Suppressor macrophage treated with lipopolysaccharide for 1 hour (primary cell): ENCODE results near the gene IMMP2L.

Experiments used
- DNase-seq, 3 donors: peaks; one replicate each; pipeline ENCODE4 v3.0.0-alpha.2; 2020 to 2022

IMMP2L gene

DNA sequence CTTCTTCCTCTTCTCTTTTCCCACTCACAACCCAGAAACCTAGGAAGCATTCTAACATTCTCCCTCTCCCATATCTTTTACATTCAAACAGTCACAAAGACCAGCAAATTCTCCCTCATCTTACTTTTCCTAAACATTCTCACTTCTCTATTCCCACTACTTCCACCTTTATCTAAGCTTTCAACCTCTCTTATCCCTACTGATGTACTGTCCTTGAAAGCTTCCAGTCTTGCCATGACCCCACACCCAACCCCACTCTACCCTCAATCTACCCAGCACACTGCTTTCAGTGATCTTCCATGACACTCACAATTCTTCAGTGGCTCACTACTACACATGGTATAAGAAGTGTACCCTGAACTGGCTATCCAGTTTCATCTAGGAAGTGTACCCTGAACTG, 5.3 kb downstream of the IMMP2L start:
- no peak for DNase-seq

DNA sequence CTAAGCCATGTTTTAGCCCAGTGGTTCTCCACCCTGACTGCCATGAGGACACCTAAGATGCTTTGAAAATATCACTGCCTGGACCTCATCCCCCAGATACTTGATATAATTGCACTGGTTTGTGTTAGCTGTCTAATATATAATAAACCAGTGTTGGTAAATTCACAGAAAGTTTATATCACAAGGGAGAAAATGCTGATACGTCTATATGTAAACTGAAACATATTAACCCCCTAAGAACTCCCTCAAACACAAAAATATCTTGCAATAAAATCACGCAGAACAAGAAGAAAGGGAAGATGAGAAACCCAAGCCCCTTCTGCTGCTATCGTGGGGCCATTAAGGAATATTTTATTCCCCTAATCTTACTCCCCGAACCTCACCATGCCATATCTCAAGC, 8.2 kb downstream of the IMMP2L start:
- no peak for DNase-seq

DNA sequence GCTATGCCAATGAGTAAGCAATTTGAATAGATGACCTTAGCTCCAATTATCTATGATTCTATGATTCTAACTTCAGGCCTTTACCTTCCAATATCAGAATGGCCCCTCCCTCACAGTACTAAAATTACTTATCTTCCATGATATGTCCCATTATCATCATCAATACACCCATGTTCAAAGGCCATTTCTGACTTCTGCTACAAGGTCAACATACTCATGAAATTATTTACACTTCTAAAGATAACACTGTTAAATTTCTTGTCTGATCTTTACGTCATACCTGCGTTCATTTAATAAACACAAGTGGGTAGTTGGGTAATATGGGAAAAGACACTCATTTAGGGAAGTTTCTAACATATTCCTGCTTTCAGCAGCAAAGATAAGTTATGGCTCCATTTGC, 21.2 kb downstream of the IMMP2L start:
- DNase-seq: peak in 1 of 3 donors; percentile 16

DNA sequence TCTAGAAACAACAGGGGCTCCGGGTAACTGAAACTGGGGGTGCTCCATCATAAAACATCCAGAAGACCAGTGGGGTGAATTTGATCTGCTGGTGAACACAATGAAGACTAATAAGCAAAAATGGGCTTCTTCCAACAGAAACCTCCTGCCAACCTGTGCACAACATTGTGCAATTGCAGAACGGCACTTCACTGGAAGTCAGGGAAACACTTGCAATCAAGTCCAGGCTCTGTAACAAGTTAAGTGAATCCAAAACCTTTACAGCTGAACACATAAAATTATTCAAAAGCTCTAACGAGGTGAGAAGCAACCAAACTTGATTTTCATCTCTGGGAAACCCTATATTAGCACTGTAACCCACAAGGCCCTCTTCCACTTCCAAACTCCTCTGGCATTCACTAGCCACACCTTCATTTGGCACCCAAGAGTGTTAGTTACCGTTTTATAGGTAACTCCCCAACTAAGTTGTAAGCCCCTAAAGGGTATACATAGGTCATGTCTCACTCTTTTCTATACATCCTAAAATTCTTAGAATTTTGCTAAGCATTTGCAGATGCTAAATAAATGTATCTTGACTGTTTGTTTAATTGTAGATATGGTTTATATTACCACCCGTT, 22.0 kb downstream of the IMMP2L start:
- no peak for DNase-seq

DNA sequence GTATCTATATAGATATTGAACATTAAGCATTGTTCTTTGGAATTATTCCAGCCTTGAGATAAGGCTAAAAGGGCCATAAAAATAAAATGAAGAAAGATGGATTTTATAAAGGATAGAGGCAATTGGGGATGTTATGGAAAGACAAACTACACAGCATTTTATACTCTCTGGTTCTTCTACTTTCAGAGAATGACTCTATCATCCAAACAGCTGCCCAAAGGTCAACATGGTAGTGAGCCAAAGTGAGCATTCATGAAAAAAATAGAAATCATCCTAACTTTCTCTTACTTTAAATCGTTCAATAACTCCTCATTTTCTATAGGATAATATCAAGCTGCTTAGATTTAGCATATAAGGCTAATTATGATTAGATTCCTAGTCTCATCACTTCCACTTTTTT, 25.2 kb downstream of the IMMP2L start:
- no peak for DNase-seq

DNA sequence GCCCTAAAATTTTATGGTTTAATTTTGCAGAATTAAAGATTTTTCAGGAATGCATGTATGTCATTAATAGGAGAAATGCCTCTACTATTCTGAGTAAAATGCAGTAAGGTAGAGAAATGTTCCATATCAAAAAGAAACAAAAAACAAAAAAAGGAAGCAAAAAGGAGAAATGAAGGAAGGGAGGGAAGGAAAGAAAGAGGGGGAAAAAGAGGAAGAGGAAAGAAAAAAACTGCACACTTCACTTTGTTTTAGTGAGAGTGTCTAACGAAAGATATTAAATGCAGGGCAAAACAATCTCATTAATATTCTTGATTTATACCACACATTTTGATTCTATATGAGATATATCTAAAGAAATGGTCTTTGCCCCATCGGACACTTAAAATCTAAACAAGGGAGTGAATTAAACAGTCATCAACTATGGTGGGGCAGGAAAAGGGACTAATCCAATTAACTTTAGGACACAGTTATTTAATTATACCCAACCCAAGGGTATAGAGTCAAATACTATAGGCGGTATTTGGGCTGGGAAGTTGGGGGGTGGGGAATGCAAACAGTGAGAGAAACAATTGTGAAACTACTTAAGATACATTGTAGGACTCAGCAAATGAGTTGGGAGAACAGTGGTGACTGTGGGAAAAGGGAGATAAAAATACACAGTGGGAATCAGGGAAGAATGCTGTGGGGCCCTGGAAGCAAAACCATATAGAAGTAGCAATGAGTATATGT, 27.0 kb downstream of the IMMP2L start:
- DNase-seq: no peak

DNA sequence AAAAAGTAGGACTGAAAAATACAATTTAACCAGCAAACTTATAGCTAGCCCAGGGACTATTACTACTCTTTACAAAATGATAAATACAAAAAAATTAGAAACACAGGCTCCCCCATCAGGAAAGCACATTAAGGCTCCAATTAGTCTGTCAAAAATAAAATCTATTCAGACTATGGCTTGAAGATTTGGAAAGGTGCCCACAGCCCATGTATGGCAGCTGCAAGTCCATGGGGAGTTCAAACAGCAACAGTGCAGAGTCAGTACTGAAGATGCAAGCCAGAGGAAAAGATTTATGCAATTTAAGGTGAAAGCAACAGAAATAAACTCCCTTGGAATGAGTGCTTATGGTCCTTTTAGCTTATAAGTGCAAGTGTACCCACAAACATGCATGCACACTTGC, 29.7 kb downstream of the IMMP2L start:
- DNase-seq: no peak

DNA sequence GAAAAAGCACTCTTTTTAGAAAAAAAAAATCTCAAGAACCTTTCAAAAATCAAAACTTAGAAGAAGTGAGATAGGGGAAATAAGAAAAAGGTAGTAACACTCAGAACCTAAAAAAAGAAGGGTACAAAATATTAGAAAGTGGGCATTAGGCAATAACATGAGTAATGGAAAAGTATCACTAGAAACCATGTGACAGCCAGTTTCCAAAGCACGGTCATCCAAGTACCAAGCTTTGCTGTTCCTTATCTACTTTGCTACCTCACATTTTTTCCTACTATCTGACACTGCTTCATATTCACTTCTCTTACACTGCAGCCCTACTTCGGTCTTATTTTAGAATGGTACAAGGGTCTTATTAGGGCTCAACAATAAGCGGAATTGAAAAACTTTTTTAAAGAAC, 30.3 kb downstream of the IMMP2L start:
- peak; percentile 50 to 74 (median 70) for DNase-seq

DNA sequence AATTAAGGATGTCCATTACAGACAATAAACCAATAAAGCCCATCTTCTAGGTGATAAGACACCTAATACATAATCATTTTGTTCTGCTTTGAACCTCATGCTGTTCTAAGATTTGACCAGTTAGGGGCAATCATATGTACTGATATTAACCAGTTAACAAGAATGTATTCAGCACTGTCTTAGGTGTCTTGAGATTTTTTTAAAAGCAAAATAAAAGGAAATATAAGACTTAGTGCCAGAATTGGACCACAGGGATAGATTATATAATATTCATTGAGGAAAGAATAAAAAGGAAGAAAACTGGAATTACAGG, 32.0 kb downstream of the IMMP2L start:
- DNase-seq: no peak

DNA sequence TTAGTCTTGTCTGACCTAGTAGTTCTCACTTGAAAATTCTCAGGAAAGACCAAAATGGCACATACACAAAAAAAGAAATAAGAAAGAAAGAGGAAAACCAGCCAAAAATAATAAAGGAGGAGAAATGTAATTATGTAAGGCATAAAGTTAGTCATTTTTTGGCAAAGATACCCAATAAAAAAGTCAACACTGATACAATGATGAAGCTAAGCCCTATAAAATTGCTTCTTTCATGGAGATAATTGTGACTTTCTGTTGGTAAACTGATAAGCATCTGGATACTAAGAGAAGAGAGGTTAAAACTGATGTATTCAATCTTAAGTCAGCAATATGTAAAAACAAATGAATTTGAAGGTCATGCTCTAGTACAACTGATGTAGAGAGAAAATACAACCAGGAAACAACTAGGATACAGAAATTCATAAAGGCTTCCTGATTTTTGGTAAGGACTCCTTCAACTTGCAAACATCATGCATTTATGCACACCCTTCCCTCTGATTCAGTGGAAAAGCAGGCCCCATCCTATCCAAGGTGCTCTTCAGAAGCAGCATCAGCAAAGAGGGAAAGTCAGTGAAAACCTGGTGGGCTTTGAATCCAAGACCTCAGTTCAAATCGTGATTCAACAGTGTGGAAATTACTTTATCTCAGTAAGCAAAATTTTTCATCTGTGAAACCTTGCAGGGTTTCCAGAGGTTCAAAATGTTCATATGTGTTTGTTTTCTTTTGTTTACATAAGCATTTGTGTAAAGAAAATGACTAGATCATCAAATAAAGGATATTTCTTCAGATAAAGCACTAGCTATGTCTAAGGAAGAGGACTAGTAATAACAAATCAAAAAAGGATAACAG, 32.6 kb downstream of the IMMP2L start:
- no peak for DNase-seq

DNA sequence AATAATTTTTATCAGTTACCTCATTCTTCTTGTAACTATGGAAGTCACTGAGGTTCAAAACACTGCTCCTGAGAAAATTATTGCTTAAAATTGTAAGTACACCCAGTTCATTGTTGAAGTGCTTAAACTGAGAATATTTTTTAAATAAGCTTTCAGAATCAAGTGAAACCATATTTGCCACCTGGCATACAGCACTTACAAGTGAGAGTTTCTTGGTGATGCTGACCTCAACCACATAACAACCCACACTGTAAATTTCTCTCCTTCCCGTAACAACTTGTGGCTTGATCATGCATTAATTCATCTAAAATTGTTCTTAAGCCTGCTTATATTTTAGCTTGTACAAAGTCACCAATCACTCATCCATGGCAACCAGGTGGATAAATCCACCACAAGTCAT, 34.0 kb downstream of the IMMP2L start:
- DNase-seq: no peak

DNA sequence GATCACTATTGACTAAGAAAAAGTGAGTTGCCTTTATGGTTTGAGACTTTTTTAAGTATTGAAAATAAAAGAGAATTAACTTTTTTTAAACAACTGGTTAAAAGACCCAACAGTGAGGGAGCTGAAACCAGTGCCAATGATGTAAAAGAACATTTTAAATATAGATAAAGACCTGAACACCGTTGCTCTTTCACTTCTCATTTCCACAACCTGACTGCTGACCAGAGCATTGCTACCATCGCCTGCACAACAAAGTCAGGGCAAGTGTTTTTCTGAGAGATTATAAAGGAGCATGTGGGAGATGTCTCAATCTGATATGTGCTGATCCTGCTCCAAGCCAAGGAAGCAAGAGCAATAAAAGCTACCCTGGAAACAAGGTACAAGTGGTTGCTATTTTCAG, 34.7 kb downstream of the IMMP2L start:
- no peak for DNase-seq

DNA sequence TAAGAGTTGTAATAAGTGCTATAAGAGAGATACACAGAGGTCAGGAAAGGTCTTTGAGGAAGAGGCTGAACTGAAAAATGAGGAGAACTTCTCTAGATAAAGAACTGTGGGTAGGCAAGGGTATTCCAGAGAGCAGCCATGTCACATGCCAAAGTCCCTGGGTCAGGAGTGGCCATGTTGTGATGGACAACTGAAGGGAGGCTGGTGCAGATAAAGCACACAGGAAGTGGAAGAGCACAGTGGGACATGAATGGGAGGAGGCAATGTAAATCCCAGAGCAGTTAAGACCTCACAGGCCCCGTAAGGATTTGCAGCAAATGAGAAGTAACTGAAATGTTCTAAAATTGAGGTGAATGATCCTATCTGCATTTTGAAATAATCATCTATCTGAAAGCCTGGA, 37.2 kb downstream of the IMMP2L start:
- DNase-seq: no peak

DNA sequence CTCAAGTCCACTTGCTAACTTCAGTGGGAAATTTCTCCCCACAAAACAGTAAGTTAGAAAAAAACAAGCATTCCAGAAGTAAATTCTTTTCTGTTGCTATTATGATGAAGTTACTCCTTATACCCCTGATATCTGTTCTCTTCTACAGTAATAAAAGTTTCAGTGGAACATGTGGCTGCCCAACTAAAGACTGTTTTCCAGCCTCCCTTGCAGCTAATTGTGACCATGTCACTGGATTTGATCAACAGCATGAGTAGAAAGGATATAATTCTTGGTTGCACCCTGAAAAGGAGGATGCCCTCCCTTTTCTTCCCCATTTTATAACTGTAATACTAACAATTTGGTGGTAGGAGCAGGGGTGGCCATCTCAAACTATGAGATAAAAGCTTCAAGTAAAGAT, 40.6 kb downstream of the IMMP2L start:
- no peak for DNase-seq

DNA sequence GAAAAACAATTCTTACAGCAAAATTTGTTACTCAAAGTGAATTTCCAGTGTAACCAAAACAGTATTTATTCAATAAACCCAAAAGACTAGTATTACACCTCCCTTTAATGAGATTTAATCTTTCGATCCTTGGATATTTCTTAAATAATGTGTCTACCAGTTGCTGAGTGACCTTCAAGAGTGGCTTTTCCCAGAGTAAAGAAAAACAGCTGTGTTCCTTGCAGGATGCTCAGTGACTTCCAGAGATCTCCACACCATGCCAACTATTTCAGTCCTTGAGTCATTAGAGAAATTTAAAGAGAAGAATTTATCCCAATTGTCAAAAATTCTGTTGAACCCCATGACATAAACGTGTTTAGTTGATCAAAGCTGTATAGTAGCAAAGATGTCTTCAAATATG, 44.0 kb downstream of the IMMP2L start:
- DNase-seq: no peak

DNA sequence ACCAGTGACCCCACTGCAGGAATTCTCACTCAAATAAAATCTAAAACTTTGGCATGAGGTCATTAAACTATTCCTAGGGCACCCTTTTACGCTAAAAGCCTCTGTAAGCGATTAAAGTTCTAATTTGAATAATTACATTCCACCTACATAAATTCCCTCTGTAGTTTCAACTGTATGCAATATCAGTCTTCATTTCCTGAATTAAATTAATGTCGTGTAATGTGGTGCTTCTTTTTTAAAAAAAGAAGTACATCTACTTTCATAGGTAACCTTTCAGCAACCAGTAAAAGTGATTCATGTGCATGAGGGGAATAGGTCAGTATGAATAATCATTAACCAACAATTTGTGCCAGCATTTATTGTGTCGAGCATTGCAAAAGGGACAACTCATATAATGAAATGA, 44.7 kb downstream of the IMMP2L start:
- no peak for DNase-seq

DNA sequence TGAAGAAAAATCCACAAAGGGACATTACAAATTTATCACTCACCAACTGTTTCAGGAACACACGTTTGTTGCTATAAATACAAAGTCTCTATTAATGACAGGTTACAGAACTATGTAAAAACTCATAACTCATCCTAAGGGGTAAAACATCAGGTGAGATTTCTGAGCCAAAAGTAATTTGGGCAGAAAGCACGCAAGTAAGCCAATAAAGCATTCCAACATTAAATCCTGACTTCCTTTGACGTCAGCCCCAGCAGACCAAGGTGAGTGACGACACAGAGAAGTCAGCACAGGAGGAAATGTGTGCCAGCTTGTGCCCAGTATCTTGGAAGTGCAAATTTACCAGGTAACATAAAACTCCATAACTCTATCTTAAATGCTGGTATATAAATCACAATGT, 45.7 kb downstream of the IMMP2L start:
- no peak for DNase-seq

DNA sequence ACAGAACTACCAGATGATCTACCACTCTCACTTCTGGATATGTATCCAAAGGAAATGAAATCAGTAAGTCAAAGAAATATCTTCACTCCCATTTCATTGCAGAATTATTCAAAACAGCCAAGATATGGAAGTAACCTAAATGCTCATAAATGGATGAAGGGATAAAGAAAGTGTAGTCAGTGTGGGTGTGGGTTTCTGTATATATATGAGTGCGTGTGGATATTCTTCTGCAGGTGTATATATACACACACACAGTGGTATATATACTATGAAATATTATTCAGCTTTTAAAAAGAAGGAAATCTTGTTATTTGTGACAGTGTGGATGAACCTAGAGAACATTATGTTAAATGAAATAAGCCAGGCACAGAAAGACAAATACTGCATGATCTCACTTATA, 48.7 kb downstream of the IMMP2L start:
- no peak for DNase-seq

DNA sequence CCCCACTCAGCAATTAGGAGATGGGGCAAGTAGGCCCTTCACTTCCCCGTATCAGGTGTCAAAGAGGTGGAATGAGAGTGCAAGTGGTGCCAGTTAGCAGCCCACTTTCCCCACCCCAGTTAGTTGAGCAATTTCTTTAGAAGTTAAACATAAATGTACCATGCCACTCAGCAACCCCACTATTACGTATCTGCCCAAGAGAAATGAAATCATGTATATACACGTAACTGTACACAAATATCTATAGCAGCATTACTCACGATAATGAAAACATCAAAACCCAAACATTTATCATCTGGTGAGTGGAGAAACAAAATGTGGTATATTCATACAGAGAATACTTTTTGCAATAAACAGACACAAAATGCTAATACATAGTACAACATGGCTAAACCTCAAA, 50.4 kb downstream of the IMMP2L start:
- no peak for DNase-seq

DNA sequence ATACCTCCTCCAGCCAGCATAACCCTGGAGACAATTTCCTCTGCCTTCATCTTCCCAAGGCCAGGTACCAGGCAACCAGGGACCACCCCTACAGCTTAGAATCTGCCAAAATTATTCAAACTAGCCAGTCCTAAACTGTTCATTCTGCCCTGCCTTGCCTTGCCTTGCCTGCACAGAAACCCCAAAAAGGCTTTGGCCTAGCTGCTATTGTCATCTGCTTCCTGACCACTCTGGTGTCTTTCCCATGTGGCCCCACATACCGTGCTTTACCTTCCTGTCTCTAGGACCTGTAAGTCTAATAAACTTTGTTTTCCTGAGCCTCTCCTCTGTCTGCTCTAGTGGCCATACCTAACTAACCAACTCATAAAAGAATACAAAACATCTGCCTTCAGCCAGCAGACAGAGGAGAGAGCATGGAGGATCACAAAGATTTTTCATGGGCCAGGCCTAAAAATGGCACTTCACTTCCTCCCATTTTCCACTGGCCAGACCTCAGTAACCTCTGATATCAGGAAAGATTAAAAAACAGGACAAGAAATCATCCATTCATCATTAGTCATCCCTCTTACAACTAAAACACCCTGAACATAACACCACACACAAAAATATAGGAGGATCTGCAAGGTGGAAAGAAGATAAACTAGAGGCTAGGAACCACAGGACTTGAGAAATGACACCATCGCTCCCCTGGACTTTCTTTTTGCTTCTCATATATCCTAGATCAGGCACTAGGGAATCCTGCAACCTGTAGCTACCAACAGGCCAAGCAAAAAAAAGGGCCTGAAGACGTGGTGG, 51.5 kb downstream of the IMMP2L start:
- no peak for DNase-seq

DNA sequence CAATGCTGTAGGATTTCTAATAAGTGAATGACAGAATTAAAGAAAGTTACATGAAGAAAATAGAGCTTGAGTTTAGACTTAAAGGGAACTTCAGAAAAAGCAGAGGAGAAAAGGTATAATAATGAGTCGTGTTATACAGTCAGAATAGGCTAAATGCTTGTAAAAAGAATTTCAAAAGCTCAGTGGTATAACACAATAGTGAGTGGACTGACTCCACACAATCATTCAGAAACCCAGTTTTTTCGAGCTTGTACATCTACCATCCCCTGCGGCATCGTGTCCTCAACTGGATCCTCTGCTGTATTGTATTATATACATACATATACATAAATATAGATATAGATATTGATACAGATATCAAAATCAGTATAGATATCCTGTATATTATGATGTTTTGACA, 52.2 kb downstream of the IMMP2L start:
- DNase-seq: no peak

DNA sequence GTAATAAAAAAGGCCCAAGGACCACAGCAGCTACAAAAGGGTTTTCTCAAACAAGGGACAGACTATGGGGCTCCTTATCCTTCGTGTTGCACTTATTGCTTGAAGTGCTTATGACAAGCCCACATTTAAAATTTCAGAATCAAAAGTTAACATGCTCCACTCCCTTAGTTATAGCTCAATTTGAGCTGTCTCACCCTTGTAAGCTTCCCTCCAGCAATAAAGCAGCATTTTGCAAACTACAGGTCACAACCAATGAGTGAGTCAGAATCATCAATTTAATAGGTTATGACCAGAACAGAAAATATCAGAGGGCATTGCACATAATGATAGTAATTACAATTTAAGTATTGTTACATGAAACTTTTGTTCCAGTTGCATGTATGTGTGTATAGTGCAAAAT, 53.0 kb downstream of the IMMP2L start:
- no peak for DNase-seq

DNA sequence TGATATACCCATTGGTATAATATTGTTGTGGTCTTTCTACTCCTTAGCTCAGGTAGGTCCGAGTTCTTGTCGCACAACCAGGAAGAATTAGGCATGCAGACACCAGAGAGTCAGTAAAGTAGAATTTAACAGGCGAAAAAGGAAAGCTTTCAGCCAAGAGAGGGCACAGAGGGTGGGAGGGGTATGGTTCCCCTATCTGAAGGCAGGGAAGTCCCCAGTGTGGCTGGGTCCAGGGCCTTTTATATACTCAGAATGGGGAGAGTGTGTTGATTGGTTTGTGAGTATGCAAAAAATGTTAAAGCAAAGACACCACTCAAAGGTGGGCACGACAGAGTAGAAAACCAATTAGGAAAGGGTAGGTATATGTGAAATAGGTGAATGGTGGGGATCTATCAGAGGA, 53.9 kb downstream of the IMMP2L start:
- DNase-seq: peak in 1 of 3 donors; percentile 24
